Measurements from ENCODE around the gene CLASP1.
"Not testable (repeated sequence)": the region's sequence is repeated elsewhere in the genome, so short reads cannot be mapped to it uniquely, and the experiment has no call there.

The CLASP1 gene

GRCh38 chr2:121376535-121377250, 272.6 kb downstream of the CLASP1 start:
- DNase-seq (ENCODE audit: low read depth in 1 of 2, low spot score in 1 of 2) = no peak

- DNase-seq (ENCODE audit: low read depth in 1 of 2, low spot score in 1 of 2) = no peak
Measured at GRCh38 chr2:121375621-121376159, 273.6 kb downstream of the CLASP1 start.

GRCh38 chr2:121374412-121375075, 274.7 kb downstream of the CLASP1 start:
- DNase-seq (ENCODE audit: low read depth in 1 of 2, low spot score in 1 of 2) = not testable (repeated sequence)

DNA sequence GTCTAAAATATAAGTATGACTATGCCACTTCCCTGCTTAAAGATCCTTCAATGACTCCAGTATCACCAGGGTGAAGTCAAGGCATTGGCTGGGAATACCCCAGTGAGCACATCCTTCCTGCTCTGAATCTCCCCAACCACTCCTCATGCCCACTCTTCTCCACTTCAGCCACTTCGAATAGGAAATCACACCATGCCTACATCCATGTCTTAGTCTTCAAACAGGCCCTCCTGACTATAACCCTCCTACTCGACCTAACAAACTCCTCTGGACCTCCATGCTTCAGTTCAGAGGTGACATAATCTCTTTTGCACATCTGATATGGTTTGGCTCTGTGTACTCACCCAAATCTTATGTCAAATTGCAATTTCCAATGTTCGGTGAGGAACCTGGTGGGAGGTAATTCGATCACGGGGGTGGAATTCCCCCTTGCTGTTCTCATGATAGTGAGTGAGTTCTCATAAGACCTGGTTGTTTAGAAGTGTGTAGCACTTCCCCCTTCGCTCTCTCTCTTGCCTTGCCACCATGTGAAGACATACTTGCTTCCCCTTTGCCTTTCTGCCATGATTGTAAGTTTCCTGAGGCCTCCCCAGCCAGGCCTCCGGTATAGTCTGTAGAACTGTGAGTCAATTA, 276.4 kb downstream of the CLASP1 start:
- no peak for DNase-seq (ENCODE audit: low read depth in 1 of 2, low spot score in 1 of 2)

DNA sequence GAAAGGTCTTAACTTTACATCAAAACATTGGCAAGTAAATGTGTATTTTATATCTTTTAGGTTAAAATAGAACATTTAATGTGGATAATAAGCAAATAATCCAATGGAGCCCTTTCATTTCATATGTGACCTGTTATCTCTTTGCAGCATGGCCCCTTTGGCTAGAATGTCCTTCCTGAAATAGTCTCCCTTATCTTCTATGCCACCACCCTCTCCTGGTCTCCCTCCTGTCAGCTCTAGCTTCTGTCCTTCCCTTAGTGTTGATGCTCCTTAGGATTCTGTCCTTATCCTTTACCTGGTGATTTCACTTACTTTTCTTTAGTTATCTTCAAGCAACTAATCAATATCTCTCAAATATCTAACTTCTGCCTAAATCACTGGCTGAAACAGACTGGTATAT, 277.2 kb downstream of the CLASP1 start:
- no peak for DNase-seq (ENCODE audit: low read depth in 1 of 2, low spot score in 1 of 2)

DNA sequence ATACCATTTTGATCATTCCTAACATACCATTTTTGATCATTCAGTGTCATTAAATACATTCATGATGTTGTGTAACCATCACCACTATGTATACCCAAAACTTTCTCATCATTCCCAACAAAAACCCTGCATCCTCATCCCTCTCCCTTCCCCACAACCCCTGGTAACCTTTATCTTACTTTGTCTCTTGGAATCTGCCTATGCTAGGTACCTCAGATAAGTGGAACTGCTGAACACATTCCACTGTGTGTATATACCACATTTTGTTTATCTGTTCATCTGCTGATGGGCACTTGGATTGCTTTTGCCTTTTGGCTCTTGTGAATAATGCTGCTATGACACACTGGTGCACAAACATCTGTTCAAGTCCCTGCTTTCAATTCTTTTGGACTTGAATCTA, 280.4 kb downstream of the CLASP1 start:
- DNase-seq (ENCODE audit: low read depth in 1 of 2, low spot score in 1 of 2) = no peak

GRCh38 chr2:121368155-121368554, 281.1 kb downstream of the CLASP1 start:
- DNase-seq (ENCODE audit: low read depth in 1 of 2, low spot score in 1 of 2) = no peak

GRCh38 chr2:121367246-121367900, 281.9 kb downstream of the CLASP1 start:
- no peak for DNase-seq (ENCODE audit: low read depth in 1 of 2, low spot score in 1 of 2)

- no peak for DNase-seq (ENCODE audit: low read depth in 1 of 2, low spot score in 1 of 2)
Measured at GRCh38 chr2:121366040-121366439, 283.2 kb downstream of the CLASP1 start.

GRCh38 chr2:121365061-121365460, 284.2 kb downstream of the CLASP1 start:
- no peak for DNase-seq (ENCODE audit: low read depth in 1 of 2, low spot score in 1 of 2)

- DNase-seq (ENCODE audit: low read depth in 1 of 2, low spot score in 1 of 2) = no peak
Measured at GRCh38 chr2:121363632-121364420, 285.4 kb downstream of the CLASP1 start.

DNA sequence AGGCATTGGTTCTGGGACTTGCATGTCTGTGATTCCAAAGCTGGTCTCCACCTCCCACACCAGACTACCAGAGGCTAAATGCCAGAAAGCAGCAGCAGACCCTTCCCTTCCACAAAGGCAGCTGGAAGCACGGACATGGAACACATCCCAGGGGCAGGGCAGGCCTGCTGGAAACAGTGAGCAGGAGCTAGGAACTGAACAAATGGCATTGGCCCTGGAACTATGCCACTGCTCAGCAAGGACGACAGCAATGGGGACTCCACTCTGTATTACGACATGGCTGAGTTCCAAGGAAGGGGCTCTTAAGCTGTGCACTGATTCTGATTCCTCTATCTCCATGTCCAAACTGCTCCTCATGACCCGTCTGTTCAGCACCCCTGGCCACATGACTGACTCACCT, 286.5 kb downstream of the CLASP1 start:
- no peak for DNase-seq (ENCODE audit: low read depth in 1 of 2, low spot score in 1 of 2)

DNA sequence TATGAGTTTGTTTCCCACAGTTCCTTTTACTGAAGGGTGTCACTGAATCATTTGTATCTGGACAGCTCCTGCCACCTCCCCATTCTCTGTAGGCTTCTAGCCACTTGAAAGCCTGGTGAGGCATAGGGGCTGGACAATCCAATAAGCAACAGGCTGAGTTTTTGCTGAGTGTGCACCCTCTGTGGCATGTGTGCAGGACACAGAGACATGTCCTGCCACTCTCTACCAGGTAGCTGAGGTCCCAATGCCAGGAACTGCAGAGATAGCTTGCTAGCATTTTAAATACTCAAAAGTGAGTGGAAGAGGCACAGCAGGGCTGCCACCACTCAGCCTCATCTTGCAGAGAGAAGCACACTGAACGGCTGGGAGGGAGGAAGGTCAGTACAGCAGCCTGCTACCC, 287.0 kb downstream of the CLASP1 start:
- DNase-seq (ENCODE audit: low read depth in 1 of 2, low spot score in 1 of 2) = no peak

DNA sequence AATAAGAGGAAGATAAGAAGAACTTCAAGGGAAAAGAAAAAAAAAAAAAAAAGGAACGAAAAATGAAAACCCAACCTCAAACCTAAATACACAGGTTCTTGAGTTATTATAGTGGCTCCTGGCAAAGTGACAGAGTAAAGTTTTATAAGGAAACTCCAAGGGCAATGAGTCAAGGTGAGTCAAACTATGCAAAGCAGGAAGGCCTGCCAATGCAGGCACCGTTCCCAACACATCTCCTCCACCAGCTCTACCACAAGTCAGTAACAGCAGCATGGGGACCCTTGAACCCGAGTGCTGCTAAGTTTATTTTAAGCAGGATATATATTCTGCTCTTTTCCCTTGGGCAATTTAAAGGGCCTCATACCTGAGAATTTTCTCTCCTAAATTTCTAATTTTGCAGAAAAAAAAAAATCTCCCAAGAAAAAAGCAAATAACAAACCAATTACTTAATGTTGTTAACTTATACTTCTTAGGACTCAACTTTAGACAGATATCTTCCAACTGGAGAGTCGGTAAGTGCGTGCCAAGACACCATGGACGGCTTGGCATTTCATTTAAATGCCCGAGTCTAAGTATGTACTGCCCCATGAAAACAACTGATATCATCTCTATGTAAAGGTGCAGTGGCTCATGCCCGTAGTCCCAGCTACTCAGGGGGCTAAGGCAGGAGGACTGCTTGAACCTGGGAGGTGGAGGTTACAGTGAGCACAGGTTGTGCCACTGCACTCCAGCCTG, 288.5 kb downstream of the CLASP1 start:
- DNase-seq (ENCODE audit: low read depth in 1 of 2, low spot score in 1 of 2) = no peak

DNA sequence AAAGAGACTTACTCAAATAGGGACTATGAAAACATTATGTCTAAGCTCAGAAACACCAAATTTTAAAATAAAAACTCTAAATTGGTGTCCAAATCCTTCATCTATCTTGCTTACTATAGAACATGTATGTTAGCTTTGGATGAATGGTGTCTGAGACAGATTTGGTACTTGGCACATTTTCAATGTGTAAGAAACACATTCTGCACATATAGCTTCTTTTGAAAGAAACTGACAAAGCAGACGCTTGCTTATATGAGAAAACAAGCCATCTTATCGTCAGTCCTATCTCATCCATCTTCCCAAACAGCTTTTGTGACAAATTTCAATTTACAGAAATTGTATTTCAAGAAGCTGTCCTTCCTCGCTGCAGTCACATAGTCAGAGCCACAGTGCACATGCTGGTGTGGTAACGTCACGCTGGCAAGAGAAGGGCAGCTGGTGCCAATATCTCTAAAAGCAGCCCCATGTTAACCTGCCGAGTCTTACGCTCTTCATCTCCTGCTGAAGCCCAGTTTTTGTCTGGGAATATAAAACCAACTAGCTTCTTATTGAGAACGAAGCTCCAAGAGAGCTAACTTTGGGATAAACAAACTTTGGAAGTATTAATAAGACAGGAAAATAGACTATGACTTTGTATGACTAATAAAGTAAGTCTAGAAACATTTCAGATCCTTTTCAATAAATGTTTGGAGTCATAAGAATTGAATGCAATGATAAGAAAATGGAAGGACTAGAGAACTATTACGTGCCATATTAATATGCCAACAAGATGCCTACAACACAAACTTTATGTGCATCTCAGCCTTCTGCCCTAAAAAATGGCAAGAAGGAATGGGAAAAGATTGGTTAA, 289.3 kb downstream of the CLASP1 start:
- DNase-seq (ENCODE audit: low read depth in 1 of 2, low spot score in 1 of 2) = no peak

DNA sequence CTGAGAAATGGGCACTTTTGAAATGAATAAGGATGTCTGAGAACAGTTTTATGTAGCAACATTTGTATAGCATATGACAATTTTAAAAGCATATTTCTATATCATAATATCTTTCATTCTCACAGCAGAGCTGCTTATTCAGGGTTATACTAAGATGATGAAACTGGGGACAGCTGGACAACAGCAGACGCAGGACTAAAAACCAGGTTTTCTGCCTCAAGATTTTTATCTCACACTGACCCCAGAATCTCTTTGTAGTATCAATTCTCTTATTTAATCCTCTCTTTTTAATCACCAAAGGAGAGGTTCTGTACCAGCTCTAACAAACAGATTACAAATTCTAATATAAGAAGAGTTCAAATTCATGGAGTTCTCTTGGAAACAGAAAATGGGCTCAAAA, 290.1 kb downstream of the CLASP1 start:
- DNase-seq (ENCODE audit: low read depth in 1 of 2, low spot score in 1 of 2) = no peak

DNA sequence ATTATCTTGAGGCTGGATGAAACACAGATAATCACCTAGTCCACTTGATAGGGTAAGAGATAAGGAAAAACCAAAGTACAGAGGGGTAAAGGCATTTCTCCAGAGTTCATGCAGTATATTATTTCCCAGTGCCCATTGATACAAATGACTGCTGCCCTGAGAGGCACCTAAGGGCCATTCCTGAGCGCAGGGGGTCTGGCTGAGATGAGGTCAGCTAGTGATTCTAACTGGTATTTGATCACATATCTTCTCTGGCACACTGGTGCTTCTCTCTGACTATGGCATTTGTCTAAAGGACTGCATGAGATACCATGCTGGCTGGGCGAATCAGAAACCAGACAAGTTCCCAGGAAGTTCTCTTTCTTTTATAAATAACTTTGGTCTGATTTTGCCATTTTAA, 291.0 kb downstream of the CLASP1 start:
- DNase-seq (ENCODE audit: low read depth in 1 of 2, low spot score in 1 of 2) = no peak

DNA sequence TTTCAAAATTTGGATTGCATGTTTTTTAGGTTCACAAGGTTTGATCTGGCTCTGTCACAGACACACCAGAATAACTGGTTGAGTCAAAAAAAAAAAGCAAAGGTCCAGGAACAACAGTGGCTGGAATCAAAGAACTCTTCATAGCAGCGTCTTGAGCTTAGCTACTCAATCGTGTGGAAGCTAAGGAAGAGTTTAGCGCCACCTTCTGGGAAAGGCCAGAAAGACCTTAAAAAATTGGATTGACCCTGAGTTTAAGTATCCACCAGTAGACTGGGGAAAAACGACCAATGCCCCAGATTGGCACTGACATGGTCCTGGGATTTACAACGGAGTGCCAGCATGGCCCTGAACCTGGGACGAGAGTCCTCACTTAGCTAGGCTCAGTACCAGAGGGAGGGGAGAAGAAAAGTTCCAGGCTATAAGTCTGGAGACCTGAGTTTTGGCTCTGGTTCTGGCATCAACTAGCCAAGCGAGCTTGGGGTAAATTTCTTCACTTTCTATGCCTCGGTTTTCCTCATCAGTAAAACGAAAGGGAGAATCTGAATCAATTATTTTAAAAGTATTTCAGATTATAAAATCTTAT, 293.1 kb downstream of the CLASP1 start:
- no peak for DNase-seq (ENCODE audit: low read depth in 1 of 2, low spot score in 1 of 2)

DNA sequence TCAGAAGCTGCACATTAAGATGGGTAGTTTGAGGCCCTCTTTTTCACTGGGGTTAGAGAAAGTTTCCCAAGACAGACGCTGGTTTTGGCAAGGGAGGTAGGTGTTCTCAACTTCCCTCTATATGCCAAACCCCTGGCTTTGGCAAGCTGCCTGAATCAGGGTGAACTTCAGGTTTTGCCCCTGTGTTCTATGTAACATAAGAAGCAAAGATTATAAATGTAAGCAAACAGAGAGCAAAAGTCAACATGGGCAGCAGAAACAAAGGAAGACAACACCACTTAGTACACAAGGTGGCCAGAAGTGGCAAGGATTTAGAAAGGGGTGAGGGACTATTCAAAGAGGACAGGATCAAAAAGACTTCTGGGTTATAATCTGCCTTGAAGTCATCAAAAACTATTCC, 293.8 kb downstream of the CLASP1 start:
- DNase-seq (ENCODE audit: low read depth in 1 of 2, low spot score in 1 of 2) = no peak
